Pericardium fibroblast (primary cell): ENCODE measurements around the gene TP53TG3C. TPM values are rescaled to one million over a fixed set of nuclear protein-coding genes. Genes with fewer than 3 reads are reported as not detected.

Source experiments
- total RNA-seq: library from RNA; depleted of rRNA; stranded (reverse); fragments of >200 nt; gene quantifications from 2 replicates; pipeline ENCODE4 v1.2.3, GENCODE V29; 2015

Gene TP53TG3C
- not detected in 2 replicates for total RNA-seq

GRCh38 chr16:33193926-33194325 lies at the start of gene TP53TG3C:
TP53TG3C (plus strand) TSS chr16:33194226; CDS start chr16:33194294, 68 bp downstream.

Other genes with a start within 250 kb of the TP53TG3C start
- gene TP53TG3E, start 110.1 kb downstream of the TP53TG3C start, total RNA-seq: not detected in 2 replicates
- gene TP53TG3B, start 166.6 kb downstream of the TP53TG3C start, total RNA-seq: not detected in 2 replicates